Measurements from ENCODE around the gene RAMP3.

DNA sequence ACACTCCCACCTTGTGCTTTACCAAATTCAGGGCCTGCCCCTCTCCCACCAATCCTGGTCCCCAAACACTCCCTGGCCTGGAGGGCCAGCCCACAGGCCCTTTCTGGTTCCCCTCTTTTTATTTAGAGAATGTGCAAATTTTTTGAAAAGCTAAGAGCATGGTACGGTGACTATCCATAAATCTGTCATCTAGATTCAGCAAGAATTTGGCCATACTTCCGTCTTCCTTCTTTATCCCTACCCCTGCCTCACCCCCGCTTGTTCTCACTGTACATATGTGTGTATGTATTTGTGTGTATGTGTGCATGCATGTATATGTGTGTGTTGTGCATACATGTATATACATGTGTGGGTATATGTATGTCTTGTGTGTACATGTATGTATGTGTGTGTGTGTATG, 38.0 kb upstream of the RAMP3 start:
- no peak for TF ChIP-seq CEBPB (IDR thresholded peaks at IDR 0.05)
- TF ChIP-seq, protein P1, sequence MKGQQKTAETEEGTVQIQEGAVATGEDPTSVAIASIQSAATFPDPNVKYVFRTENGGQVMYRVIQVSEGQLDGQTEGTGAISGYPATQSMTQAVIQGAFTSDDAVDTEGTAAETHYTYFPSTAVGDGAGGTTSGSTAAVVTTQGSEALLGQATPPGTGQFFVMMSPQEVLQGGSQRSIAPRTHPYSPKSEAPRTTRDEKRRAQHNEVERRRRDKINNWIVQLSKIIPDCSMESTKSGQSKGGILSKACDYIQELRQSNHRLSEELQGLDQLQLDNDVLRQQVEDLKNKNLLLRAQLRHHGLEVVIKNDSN (IDR thresholded peaks at IDR 0.05), result no peak
- no peak for TF ChIP-seq TAF1 (IDR thresholded peaks at IDR 0.05; ENCODE audit: low read depth)
- TF ChIP-seq REST (IDR thresholded peaks at IDR 0.05; ENCODE audit: low read depth), result no peak
- TF ChIP-seq EP300 (IDR thresholded peaks at IDR 0.05; ENCODE audit: borderline replicate concordance), result no peak
- TF ChIP-seq NFIC (IDR thresholded peaks at IDR 0.05), result no peak
- TF ChIP-seq TCF12 (IDR thresholded peaks at IDR 0.05; ENCODE audit: low read depth), result no peak
- TF ChIP-seq EGR1 (IDR thresholded peaks at IDR 0.05), result no peak
- no peak for TF ChIP-seq YY1 (IDR thresholded peaks at IDR 0.05; ENCODE audit: low read depth)
- TF ChIP-seq, protein P2, sequence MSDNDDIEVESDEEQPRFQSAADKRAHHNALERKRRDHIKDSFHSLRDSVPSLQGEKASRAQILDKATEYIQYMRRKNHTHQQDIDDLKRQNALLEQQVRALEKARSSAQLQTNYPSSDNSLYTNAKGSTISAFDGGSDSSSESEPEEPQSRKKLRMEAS (IDR thresholded peaks at IDR 0.05), result no peak
- no peak for TF ChIP-seq CREB1 (IDR thresholded peaks at IDR 0.05; ENCODE audit: low read depth)
- TF ChIP-seq FOXM1 (IDR thresholded peaks at IDR 0.05; ENCODE audit: borderline replicate concordance, low read depth), result no peak
